DND-41 (cell line): ENCODE results near the gene GLT6D1.

ENCODE experiments used
- ATAC-seq: fragments of 200-7000 bp; cut with Tn5 transposase; 3 replicates; pipeline ENCODE4 v1.9.1; 2021; ENCODE audit warnings: low read depth; ENCODE audit not compliant: insufficient read depth
- DNase-seq: peaks from one replicate; pipeline ENCODE4 v3.0.0-alpha.2; 2020
- H2AFZ ChIP-seq: 2 replicates; pipeline ENCODE4 v1.6.0; 2012; ENCODE audit warnings: low read depth, low read length
- H3K27ac ChIP-seq: 2 replicates; pipeline ENCODE4 v1.5.1; 2012; ENCODE audit warnings: low read length, inconsistent platforms
- H3K27me3 ChIP-seq: fragments of 200-600 bp; sonication (generic); 2 replicates; pipeline ENCODE4 v1.6.0; 2012; ENCODE audit warnings: low read length, mild to moderate bottlenecking, inconsistent platforms; ENCODE audit not compliant: insufficient read depth, poor library complexity
- H3K36me3 ChIP-seq: 2 replicates; pipeline ENCODE4 v1.5.1; 2012; ENCODE audit warnings: low read length, inconsistent platforms; ENCODE audit not compliant: insufficient read depth
- H3K4me1 ChIP-seq: 2 replicates; pipeline ENCODE4 v1.5.1; 2012; ENCODE audit warnings: mild to moderate bottlenecking, low read length; ENCODE audit not compliant: insufficient read depth
- H3K4me2 ChIP-seq: 2 replicates; pipeline ENCODE4 v1.6.0; 2012; ENCODE audit warnings: mild to moderate bottlenecking, moderate library complexity, low read length, inconsistent platforms; ENCODE audit not compliant: insufficient read depth
- H3K4me3 ChIP-seq, 2 experiments: fragments of 200-600 bp in 1 of 2; shearing (Covaris generic) in 1 of 2; 2 replicates each; pipeline ENCODE4 v1.5.1; 2012 to 2016; ENCODE audit warnings: inconsistent platforms in 2 of 2, low read length in 2 of 2, mild to moderate bottlenecking in 2 of 2, low read depth in 1 of 2, moderate library complexity in 1 of 2
- H3K79me2 ChIP-seq: 2 replicates; pipeline ENCODE4 v1.6.0; 2012; ENCODE audit warnings: low read length, inconsistent platforms; ENCODE audit not compliant: insufficient read depth
- H3K9ac ChIP-seq: 2 replicates; pipeline ENCODE4 v1.6.0; 2012; ENCODE audit warnings: low read depth, mild to moderate bottlenecking, inconsistent platforms, low read length, moderate library complexity
- H3K9me3 ChIP-seq: 2 replicates; pipeline ENCODE4 v1.5.1; 2012; ENCODE audit warnings: low read length, moderate library complexity, mild to moderate bottlenecking, inconsistent platforms; ENCODE audit not compliant: insufficient read depth, severe bottlenecking
- H4K20me1 ChIP-seq: 2 replicates; pipeline ENCODE4 v1.6.0; 2012; ENCODE audit warnings: low read length; ENCODE audit not compliant: insufficient read depth
- EZH2 ChIP-seq: IDR thresholded peaks from 3 replicates; pipeline ENCODE4 v1.6.1; 2012; ENCODE audit warnings: borderline replicate concordance, low read depth, mild to moderate bottlenecking, moderate library complexity, low read length, inconsistent platforms; ENCODE audit not compliant: severe bottlenecking
- TF ChIP-seq, protein P1 (sequence below): IDR thresholded peaks from 2 replicates; pipeline ENCODE4 v1.5.1; 2012; ENCODE audit warnings: borderline replicate concordance, low read length, moderate library complexity, mild to moderate bottlenecking; ENCODE audit not compliant: poor library complexity, severe bottlenecking; ENCODE audit errors: extremely low read depth

GLT6D1 gene

DNA sequence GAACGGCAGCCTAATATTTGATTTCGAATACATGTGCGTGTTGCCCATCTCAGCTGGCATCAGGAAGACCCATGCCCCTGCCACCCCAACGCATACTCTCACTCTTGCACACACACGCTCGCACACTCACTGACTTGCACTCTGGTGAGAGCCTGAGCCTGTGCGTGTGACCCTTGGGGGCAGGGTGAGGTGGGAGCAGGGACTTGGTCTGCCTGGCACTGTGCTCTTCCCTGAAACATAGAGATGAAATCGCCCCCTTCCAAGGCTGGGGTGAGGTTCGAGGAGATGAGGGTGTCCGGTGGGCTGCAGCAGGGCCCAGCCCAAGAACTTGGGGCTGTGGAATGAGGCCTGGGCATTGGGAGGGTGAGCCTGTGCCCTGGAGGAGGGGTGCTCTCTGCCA lies 24.9 kb upstream of the GLT6D1 start:
- no peaks in the 10 kb centered on the region for H3K27me3 ChIP-seq
- H4K20me1 ChIP-seq, result no peaks in the 10 kb centered on the region
- H3K4me2 ChIP-seq, result no peak overlapping the region
- no peak overlapping the region for H3K9ac ChIP-seq
- no peak overlapping the region for H3K4me3 ChIP-seq
- TF ChIP-seq EZH2, result no peak
- TF ChIP-seq, protein P1, sequence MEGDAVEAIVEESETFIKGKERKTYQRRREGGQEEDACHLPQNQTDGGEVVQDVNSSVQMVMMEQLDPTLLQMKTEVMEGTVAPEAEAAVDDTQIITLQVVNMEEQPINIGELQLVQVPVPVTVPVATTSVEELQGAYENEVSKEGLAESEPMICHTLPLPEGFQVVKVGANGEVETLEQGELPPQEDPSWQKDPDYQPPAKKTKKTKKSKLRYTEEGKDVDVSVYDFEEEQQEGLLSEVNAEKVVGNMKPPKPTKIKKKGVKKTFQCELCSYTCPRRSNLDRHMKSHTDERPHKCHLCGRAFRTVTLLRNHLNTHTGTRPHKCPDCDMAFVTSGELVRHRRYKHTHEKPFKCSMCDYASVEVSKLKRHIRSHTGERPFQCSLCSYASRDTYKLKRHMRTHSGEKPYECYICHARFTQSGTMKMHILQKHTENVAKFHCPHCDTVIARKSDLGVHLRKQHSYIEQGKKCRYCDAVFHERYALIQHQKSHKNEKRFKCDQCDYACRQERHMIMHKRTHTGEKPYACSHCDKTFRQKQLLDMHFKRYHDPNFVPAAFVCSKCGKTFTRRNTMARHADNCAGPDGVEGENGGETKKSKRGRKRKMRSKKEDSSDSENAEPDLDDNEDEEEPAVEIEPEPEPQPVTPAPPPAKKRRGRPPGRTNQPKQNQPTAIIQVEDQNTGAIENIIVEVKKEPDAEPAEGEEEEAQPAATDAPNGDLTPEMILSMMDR, result no peak
- no peaks in the 10 kb centered on the region for H3K79me2 ChIP-seq
- DNase-seq (no peak), ATAC-seq (no peak)
- H3K27ac ChIP-seq, result no peak overlapping the region
- no peaks in the 10 kb centered on the region for H3K36me3 ChIP-seq
- no peak overlapping the region for H2AFZ ChIP-seq
- no peaks in the 10 kb centered on the region for H3K9me3 ChIP-seq
- no peaks in the 10 kb centered on the region for H3K4me1 ChIP-seq

- Histone ChIP-seq H4K20me1 (no peaks in the 10 kb centered on the region), H3K4me2 (no peak overlapping the region), H3K4me3 (no peak overlapping the region), H3K9ac (no peak overlapping the region), H3K79me2 (no peaks in the 10 kb centered on the region), H2AFZ (no peak overlapping the region), H3K4me1 (no peaks in the 10 kb centered on the region), H3K27ac (no peak overlapping the region), H3K36me3 (no peaks in the 10 kb centered on the region), H3K9me3 (no peaks in the 10 kb centered on the region), H3K27me3 (no peaks in the 10 kb centered on the region)
- no peak for ATAC-seq
- TF ChIP-seq, protein P1, result no peak
- TF ChIP-seq EZH2, result no peak
- DNase-seq, result no peak
Measured at GRCh38 chr9:135663857-135664256, 24.5 kb upstream of the GLT6D1 start.

GRCh38 chr9:135663451-135663770 lies 24.1 kb upstream of the GLT6D1 start:
- no peak for DNase-seq
- H3K4me2 ChIP-seq, result no peak overlapping the region
- H3K27me3 ChIP-seq, result no peaks in the 10 kb centered on the region
- no peak overlapping the region for H3K9ac ChIP-seq
- no peak overlapping the region for H3K27ac ChIP-seq
- ATAC-seq, result no peak
- H3K4me3 ChIP-seq, result no peak overlapping the region
- H2AFZ ChIP-seq, result no peak overlapping the region
- H3K79me2 ChIP-seq, result no peaks in the 10 kb centered on the region
- H3K9me3 ChIP-seq, result no peaks in the 10 kb centered on the region
- H3K4me1 ChIP-seq, result no peaks in the 10 kb centered on the region
- no peaks in the 10 kb centered on the region for H3K36me3 ChIP-seq
- no peaks in the 10 kb centered on the region for H4K20me1 ChIP-seq
- no peak for TF ChIP-seq EZH2
- TF ChIP-seq, protein P1, result no peak

DNA sequence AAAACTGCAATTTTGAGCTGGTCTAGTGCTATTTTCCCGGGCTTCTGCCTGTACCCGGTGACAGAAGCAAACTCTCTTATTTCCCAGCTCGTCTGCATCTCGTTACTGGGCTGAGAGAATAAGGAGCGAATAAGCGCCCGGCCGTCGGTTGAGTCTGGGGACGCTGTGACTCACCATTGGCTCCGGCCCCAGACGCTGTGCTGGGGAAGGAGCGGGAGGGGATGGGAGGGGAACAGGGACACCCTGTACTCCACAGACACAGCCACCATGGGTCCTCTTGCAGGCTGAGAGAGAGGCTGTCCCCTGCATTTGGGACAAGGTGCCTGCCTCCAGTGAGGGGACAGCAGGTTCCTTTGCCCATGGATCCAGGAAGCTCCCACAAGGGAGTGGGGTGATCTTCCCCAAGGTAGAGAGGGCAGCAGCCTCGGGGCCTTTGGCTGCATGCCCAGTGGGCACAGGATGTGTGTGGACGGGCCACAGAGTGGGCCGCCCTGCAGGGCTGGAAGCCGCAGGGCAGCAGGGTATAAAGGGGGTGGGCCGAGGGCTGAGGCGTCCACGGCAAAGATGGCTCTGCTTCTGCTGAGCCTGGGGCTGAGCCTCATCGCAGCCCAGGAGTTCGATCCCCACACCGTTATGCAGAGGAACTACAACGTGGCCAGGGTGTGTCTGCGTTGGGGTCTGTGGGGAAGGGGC lies 23.6 kb upstream of the GLT6D1 start, which contains the start of gene LCN9:
TSS of gene LCN9 (plus strand) at position 552 of the 693 bp plus-strand sequence. CDS start at position 565, 13 bp downstream.
- Histone ChIP-seq H3K36me3 (no peaks in the 10 kb centered on the region), H3K9ac (no peak within 1 kb of the TSS), H3K79me2 (no peaks in the 10 kb centered on the region), H4K20me1 (no peaks in the 10 kb centered on the region), H3K27me3 (no peaks in the 10 kb centered on the region), H3K27ac (no peak within 1 kb of the TSS), H2AFZ (no peak within 1 kb of the TSS), H3K4me1 (no peaks in the 10 kb centered on the region), H3K9me3 (no peaks in the 10 kb centered on the region), H3K4me2 (no peak within 1 kb of the TSS), H3K4me3 (no peak within 1 kb of the TSS)
- TF ChIP-seq EZH2, result no peak
- TF ChIP-seq, protein P1, result no peak
- DNase-seq (no peak), ATAC-seq (no peak)
